Measurements from ENCODE around the gene P4HA3.
A peak's percentile ranks its signal among the peaks of the same experiment; 100 is the strongest.

Gene P4HA3

DNA sequence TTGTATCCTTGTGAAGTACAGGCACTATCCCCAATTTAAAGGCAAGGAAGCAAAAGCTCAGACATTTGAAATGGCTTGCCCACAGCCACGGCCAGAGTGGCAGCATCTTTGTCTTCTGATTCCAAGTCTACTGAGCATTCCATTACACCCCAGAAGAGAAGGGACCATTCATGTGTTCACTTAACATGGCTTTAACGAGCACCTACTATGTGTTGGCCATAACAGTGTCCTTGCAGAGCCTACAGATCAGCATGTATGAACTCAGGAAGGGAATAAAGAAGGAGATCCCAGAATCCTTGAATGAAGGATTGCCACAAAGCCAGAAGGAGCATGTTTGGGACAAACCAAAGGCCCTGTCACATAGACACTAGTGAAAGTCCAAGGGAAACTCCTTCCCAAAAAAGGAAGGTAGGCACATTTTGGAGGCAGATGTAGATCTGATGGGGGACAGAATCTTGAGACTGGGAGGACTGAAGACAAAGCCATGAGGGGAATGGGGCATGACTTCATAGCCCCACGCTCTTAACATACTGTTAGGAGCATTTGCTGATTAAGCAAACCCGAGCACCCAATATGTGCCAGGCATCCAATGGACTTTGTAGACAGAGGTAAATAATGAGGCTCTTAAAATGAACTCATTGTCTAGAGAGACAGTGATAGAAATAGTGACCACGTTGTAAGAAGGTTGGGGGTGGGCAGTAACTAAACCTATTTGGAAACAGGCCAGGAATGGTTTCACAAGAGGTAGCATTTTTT lies 54.9 kb downstream of the P4HA3 start:
- no peak for DNase-seq (ENCODE audit: low read depth)
- no peak overlapping the region for H3K4me3 ChIP-seq (ENCODE audit: low read depth, low read length)
- TF ChIP-seq, protein P1, sequence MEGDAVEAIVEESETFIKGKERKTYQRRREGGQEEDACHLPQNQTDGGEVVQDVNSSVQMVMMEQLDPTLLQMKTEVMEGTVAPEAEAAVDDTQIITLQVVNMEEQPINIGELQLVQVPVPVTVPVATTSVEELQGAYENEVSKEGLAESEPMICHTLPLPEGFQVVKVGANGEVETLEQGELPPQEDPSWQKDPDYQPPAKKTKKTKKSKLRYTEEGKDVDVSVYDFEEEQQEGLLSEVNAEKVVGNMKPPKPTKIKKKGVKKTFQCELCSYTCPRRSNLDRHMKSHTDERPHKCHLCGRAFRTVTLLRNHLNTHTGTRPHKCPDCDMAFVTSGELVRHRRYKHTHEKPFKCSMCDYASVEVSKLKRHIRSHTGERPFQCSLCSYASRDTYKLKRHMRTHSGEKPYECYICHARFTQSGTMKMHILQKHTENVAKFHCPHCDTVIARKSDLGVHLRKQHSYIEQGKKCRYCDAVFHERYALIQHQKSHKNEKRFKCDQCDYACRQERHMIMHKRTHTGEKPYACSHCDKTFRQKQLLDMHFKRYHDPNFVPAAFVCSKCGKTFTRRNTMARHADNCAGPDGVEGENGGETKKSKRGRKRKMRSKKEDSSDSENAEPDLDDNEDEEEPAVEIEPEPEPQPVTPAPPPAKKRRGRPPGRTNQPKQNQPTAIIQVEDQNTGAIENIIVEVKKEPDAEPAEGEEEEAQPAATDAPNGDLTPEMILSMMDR (IDR thresholded peaks at IDR 0.05; ENCODE audit: low read depth, low read length, missing control alignments): no peak

DNA sequence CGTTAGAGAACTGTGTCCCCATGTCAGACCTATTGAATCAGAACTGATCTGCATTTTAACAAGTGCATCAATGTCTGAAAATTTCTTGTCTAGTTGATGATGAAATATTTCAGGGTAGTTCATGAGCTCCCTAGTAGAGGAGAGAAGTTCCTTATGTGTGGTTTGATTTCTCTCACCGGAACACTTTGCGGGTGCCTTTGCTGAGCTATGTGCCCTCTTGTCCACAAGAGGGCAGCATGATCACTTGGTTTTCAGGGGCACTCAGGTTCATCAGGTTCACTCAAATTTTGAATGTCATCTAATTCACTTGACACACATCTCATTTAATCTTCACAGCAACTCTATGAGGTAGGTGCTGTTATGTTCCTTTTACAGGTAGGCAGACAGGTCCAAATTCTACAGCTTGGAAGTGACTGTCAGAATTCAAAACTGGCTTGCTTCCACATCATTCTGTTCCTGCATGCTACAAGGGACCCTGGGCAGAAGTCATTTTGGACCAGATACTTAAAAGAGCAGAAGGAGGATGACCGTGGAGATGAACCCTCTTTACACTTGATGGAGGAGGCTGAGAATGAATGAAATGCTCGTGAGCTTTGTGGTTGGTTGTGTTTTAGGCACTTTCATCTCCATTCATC lies 55.6 kb downstream of the P4HA3 start:
- TF ChIP-seq, protein P1 (IDR thresholded peaks at IDR 0.05; ENCODE audit: low read depth, low read length, missing control alignments): peak; percentile 90
- peak; percentile 7 for DNase-seq (ENCODE audit: low read depth)
- no peak overlapping the region for H3K4me3 ChIP-seq (ENCODE audit: low read depth, low read length)

DNA sequence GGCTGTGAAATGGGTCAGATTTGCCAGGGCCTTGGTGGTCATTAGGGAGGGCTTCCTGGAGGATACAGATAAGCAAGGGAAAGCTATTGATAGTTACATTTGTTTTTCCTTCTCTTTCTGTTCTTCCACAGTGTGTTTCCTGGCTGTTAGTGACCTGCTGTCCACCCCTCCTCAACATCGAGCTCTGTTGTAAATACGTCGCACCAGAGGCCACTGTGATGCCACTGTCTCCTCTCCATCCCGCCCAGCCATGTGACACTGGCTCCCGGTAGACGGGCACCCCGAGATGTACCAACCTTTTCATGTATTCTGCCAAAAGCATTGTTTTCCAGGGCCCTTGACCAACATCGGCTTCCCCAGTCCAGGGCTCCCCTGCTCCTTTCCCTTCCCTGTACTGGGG lies 58.1 kb downstream of the P4HA3 start:
- no peak overlapping the region for H3K4me3 ChIP-seq (ENCODE audit: low read depth, low read length)
- TF ChIP-seq, protein P1 (IDR thresholded peaks at IDR 0.05; ENCODE audit: low read depth, low read length, missing control alignments): no peak

DNA sequence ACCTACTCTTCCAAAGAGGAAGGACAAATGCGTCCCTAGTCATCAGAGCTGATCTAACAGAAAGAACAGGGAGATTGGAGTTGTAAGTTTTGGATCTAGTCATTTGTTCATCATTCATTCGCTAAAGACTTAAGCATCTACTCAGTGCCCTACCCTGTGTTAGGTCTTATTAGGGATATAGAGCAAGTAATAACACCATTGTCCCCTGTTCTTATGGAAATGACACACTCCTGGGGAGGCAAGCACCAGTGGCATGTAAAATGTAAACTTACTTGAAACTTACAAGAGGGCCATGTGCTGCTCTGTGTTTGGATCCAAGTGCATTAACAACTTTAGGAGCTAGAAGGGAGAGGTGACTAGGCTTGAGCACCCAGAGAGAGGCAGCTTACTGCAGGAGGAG lies 61.9 kb downstream of the P4HA3 start:
- no peak for DNase-seq (ENCODE audit: low read depth)
- H3K4me3 ChIP-seq (ENCODE audit: low read depth, low read length): no peak overlapping the region
- TF ChIP-seq, protein P1 (IDR thresholded peaks at IDR 0.05; ENCODE audit: low read depth, low read length, missing control alignments): no peak

More for the DNA sequence above, 58.1 kb downstream of the P4HA3 start:
- DNase-seq (ENCODE audit: low read depth): no peak

DNA sequence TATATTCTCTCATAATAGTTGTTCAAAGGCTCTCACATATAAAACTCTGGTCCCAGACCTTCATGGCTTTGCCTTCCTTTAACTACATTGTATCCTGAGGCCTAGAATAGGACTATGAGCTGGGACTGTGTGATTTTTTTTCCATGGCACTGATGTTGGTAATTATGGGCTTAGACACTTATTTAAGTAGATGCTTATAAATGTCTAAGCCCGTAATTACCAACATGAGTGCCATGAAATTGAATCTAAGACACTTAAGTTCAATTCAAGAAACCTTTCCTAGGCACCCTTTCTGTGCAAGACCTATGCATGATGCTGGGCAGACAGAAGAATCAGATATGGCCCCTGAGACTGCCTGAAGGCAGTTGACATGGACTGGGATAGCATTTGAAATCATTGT lies 63.0 kb downstream of the P4HA3 start:
- TF ChIP-seq, protein P1 (IDR thresholded peaks at IDR 0.05; ENCODE audit: low read depth, low read length, missing control alignments): no peak
- H3K4me3 ChIP-seq (ENCODE audit: low read depth, low read length): no peak overlapping the region
- DNase-seq (ENCODE audit: low read depth): no peak

DNA sequence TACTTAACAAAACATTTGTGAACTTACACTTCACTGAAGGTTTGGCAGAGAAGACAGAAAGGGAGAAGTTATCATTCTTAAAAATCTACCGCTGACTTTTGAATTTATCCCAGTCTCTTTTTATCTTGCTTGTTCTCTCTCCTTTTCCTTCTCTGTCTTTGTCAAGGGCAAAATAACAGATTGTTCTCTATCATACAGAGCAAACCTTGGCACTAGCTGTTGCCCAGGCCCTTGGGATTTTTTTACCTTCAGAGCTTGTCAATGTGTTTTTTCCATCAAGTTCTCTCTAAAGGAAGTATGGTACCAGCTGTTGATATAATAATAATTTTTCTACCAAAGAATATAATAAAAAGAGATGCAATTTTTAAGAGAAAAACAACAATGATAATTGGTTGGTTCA lies 73.2 kb downstream of the P4HA3 start:
- no peak for DNase-seq (ENCODE audit: low read depth)
- TF ChIP-seq, protein P1 (IDR thresholded peaks at IDR 0.05; ENCODE audit: low read depth, low read length, missing control alignments): no peak

More for the DNA sequence above, 73.2 kb downstream of the P4HA3 start:
- H3K4me3 ChIP-seq (ENCODE audit: low read depth, low read length): no peak overlapping the region
